ENCODE results near the gene MIS18A. TPM values are rescaled to one million over a fixed set of nuclear protein-coding genes. Genes with fewer than 3 reads are reported as not detected.

MIS18A gene, protein sequence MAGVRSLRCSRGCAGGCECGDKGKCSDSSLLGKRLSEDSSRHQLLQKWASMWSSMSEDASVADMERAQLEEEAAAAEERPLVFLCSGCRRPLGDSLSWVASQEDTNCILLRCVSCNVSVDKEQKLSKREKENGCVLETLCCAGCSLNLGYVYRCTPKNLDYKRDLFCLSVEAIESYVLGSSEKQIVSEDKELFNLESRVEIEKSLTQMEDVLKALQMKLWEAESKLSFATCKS
- total RNA-seq: 1 to 10 TPM; 5.5 to 9.5 (median 7.9) TPM

DNA sequence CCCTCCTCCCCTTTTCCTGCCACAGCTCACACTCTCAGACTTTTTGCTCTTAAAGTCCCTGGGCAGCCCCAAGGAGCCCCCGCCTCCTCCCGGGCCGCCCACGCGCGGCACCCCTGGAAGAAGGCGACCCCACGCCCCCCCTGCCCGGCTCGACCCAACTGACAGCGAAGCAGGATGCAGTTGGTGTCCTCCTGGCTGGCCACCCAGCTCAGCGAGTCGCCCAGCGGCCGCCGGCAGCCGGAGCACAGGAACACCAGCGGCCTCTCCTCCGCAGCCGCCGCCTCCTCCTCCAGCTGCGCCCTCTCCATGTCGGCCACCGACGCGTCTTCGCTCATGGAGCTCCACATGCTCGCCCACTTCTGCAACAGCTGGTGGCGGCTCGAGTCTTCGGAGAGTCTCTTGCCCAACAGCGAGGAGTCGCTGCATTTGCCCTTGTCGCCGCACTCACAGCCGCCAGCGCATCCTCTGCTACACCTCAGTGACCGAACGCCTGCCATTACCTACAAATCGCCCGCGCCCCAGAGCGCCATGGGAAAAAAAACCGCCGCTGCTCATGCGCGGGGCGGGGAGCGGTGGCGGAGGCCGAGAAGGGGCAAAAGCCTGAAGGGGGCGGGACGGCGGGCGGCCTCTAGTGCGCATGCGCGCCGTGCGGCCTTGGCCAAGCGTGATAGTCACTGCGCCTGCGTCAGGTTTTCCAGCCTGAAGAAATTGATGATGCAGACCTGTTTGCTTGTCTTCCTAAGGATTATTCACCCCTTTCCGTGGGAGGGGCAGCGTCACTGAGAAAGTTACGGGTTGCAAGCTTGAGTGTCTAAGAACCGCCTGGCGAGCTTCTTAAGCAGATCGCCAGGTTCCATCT lies at the start of gene MIS18A:
TSS of gene MIS18A (minus strand) at position 532 of the 859 bp plus-strand sequence. CDS start at position 497, 35 bp downstream.
- H3K4me3 ChIP-seq: peak within 1 kb of the TSS; percentile 94
- peaks cover 4% of the 10 kb centered on the region for H3K36me3 ChIP-seq
- TF ChIP-seq EP300 (IDR thresholded peaks at IDR 0.05): no peak
- peak in 1 of 3 donors; percentile 70 for TF ChIP-seq POLR2AphosphoS5 (IDR thresholded peaks at IDR 0.05)
- TF ChIP-seq POLR2A (IDR thresholded peaks at IDR 0.05): no peak
- no peak for TF ChIP-seq CTCF (IDR thresholded peaks at IDR 0.05)
- DNase-seq (ENCODE audit: low spot score in 2 of 2): peak; percentile 97
- no peaks in the 10 kb centered on the region for H3K9me3 ChIP-seq
- WGBS: 0% methylated on average over 11 of the region's 69 CpGs
- no peaks in the 10 kb centered on the region for H3K27me3 ChIP-seq
- peaks cover 23% of the 10 kb centered on the region for H3K4me1 ChIP-seq
- peak within 1 kb of the TSS; percentile 70 for H3K27ac ChIP-seq

DNA sequence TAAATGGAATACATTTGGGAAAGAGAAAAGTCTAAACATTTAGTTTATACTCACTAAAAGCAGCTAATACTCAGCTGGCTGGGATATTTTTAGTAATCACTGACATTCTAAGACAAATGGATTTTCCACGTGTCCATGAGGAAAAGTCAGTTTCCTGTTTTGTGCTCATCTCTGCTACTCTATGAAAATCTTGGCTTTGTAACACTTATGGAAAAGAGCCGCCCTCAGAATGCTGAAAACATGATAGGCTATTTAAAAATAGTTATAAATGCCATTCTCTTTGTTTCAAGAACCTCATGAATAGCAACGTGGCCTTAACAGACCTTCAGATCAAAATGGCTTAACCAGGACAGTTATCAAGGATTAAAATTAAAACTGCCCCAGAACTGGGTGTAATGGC lies 49.7 kb upstream of the MIS18A start:
- no peak for TF ChIP-seq POLR2A (IDR thresholded peaks at IDR 0.05)
- no peak for TF ChIP-seq CTCF (IDR thresholded peaks at IDR 0.05)
- Histone ChIP-seq H3K4me1 (peaks cover 13% of the 10 kb centered on the region), H3K9me3 (no peaks in the 10 kb centered on the region), H3K27ac (no peak overlapping the region), H3K36me3 (peaks cover 80% of the 10 kb centered on the region), H3K27me3 (no peaks in the 10 kb centered on the region), H3K4me3 (no peak overlapping the region)
- DNase-seq (ENCODE audit: low spot score in 2 of 2): no peak
- WGBS: 59% methylated on average over 3 of the region's 3 CpGs

- DNase-seq (ENCODE audit: low spot score in 2 of 2): peak in 1 of 2 donors; percentile 58
- no peak overlapping the region for H3K4me3 ChIP-seq
- H3K36me3 ChIP-seq: peaks cover 84% of the 10 kb centered on the region
- no peaks in the 10 kb centered on the region for H3K27me3 ChIP-seq
- H3K9me3 ChIP-seq: no peaks in the 10 kb centered on the region
- no peak overlapping the region for H3K27ac ChIP-seq
- H3K4me1 ChIP-seq: peaks cover 13% of the 10 kb centered on the region
- WGBS: 94% methylated on average over 7 of the region's 8 CpGs
- TF ChIP-seq EP300 (IDR thresholded peaks at IDR 0.05): no peak
- no peak for TF ChIP-seq CTCF (IDR thresholded peaks at IDR 0.05)
- no peak for TF ChIP-seq POLR2A (IDR thresholded peaks at IDR 0.05)
- TF ChIP-seq POLR2AphosphoS5 (IDR thresholded peaks at IDR 0.05): no peak
Observed at GRCh38 chr21:32325706-32326105, 46.9 kb upstream of the MIS18A start.

- no peak overlapping the region for H3K27ac ChIP-seq
- TF ChIP-seq CTCF (IDR thresholded peaks at IDR 0.05) (no peak), EP300 (IDR thresholded peaks at IDR 0.05) (no peak), POLR2A (IDR thresholded peaks at IDR 0.05) (no peak), POLR2AphosphoS5 (IDR thresholded peaks at IDR 0.05) (no peak)
- DNase-seq (ENCODE audit: low spot score in 2 of 2): peak in 1 of 2 donors; percentile 69
- no peaks in the 10 kb centered on the region for H3K27me3 ChIP-seq
- no peaks in the 10 kb centered on the region for H3K9me3 ChIP-seq
- H3K4me1 ChIP-seq: no peaks in the 10 kb centered on the region
- no peak overlapping the region for H3K4me3 ChIP-seq
- H3K36me3 ChIP-seq: peaks cover 92% of the 10 kb centered on the region
- WGBS: 87% methylated on average over 9 of the region's 10 CpGs
Observed at GRCh38 chr21:32322676-32323075, 43.8 kb upstream of the MIS18A start.

GRCh38 chr21:32322103-32322502 lies 43.3 kb upstream of the MIS18A start:
- H3K27me3 ChIP-seq: no peaks in the 10 kb centered on the region
- peaks cover 98% of the 10 kb centered on the region for H3K36me3 ChIP-seq
- WGBS: 90% methylated on average over 12 of the region's 12 CpGs
- H3K4me3 ChIP-seq: no peak overlapping the region
- peak in 1 of 2 donors; percentile 21 for DNase-seq (ENCODE audit: low spot score in 2 of 2)
- no peak for TF ChIP-seq POLR2A (IDR thresholded peaks at IDR 0.05)
- H3K27ac ChIP-seq: no peak overlapping the region
- H3K9me3 ChIP-seq: no peaks in the 10 kb centered on the region
- H3K4me1 ChIP-seq: no peaks in the 10 kb centered on the region
